Skeletal muscle satellite cell (primary cell): ENCODE measurements around the gene ATL1.
A peak's percentile ranks its signal among the peaks of the same experiment; 100 is the strongest.
"Not testable (repeated sequence)": the region's sequence is repeated elsewhere in the genome, so short reads cannot be mapped to it uniquely, and the experiment has no call there.

Source experiments
- H3K27me3 ChIP-seq: 2 replicates; pipeline ENCODE4 v1.7.0; 2013; ENCODE audit warnings: low read length; ENCODE audit not compliant: control insufficient read depth, insufficient read depth
- H3K36me3 ChIP-seq: 2 replicates; pipeline ENCODE4 v1.7.0; 2013; ENCODE audit warnings: mild to moderate bottlenecking, control low read depth, low read length; ENCODE audit not compliant: insufficient read depth
- H3K4me1 ChIP-seq: 2 replicates; pipeline ENCODE4 v1.7.0; 2013; ENCODE audit warnings: low read length; ENCODE audit not compliant: control insufficient read depth, insufficient read depth
- H3K4me2 ChIP-seq: 2 replicates; pipeline ENCODE4 v1.7.0; 2013; ENCODE audit warnings: mild to moderate bottlenecking, low read length
- H3K4me3 ChIP-seq: 2 replicates; pipeline ENCODE4 v1.7.0; 2013; ENCODE audit warnings: low read length
- H3K9ac ChIP-seq: 2 replicates; pipeline ENCODE4 v1.7.0; 2013; ENCODE audit warnings: mild to moderate bottlenecking, low read depth, low read length, moderate library complexity
- H3K9me3 ChIP-seq: replicated peaks from 2 replicates; pipeline ENCODE4 v1.7.0; 2013; ENCODE audit warnings: mild to moderate bottlenecking, control low read depth, low read length

The ATL1 gene

DNA sequence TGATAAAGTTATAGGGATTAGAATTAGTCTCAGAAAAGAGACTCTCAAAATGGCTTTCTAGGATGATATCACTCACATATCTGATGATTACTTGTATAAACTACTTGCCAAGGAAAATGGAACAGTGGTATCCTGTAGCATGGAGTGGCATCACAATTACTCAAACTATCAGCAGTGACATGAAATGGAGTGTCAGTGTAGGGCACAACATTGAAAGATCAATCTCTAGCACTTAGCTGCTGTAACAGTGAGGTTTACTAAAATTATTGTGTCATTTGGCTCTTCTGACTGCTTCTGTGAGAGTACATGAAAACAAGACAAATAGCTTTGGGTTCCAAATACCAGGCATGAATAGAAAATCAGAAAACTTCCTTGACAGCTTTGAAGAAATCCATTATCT, 20.9 kb upstream of the ATL1 start:
- H3K4me3 ChIP-seq = no peak overlapping the region
- H3K4me1 ChIP-seq = no peaks in the 10 kb centered on the region
- H3K9ac ChIP-seq = no peak overlapping the region
- H3K36me3 ChIP-seq = no peaks in the 10 kb centered on the region
- H3K9me3 ChIP-seq = no peaks in the 10 kb centered on the region
- H3K27me3 ChIP-seq = no peaks in the 10 kb centered on the region
- H3K4me2 ChIP-seq = no peak overlapping the region

DNA sequence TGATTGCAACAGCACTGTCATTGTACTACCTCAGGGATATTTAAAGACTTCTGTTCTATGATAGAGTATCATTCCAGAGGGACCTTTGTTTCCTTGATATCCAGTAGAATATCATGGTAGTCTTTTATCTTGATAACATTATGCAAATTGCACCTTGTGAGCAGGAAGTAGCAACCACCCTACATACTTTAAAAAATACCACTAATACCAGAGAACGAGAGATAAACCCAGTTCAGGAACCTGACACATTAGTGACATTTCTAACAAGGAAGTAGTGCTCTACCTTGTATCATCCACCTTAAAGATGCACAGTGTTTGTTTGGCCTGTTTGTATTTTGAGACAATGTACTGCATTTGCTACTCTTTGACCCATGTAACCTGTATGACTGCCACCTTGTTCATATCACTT, 18.8 kb upstream of the ATL1 start:
- H3K4me2 ChIP-seq = no peak overlapping the region
- H3K9me3 ChIP-seq = no peaks in the 10 kb centered on the region
- no peaks in the 10 kb centered on the region for H3K4me1 ChIP-seq
- no peaks in the 10 kb centered on the region for H3K36me3 ChIP-seq
- no peaks in the 10 kb centered on the region for H3K27me3 ChIP-seq
- H3K9ac ChIP-seq = no peak overlapping the region
- no peak overlapping the region for H3K4me3 ChIP-seq

DNA sequence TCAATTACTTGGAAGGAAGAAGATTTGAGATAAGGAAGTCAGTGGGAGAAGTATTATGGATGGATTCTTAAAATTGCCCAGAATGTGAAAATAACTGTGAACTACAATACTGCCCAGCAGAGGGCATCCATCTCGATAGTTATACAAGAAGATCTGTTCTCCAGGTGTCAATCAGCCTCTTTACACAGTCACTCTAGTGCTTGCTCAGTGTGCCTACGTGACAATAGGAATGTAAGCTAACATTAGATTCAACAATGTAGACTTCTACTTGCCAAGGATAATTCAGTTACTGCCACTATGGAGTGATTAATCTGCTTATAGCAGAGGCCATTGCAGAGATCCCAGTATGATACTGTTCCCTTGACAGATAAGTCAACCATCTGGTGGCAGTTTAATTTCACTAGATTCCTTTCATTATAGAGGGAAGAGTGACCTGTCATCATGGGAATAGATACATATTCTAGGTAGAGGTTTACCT, 17.0 kb upstream of the ATL1 start:
- no peaks in the 10 kb centered on the region for H3K27me3 ChIP-seq
- H3K36me3 ChIP-seq = no peaks in the 10 kb centered on the region
- H3K4me1 ChIP-seq = no peaks in the 10 kb centered on the region
- no peak overlapping the region for H3K9ac ChIP-seq
- no peaks in the 10 kb centered on the region for H3K9me3 ChIP-seq
- H3K4me2 ChIP-seq = no peak overlapping the region
- H3K4me3 ChIP-seq = no peak overlapping the region

DNA sequence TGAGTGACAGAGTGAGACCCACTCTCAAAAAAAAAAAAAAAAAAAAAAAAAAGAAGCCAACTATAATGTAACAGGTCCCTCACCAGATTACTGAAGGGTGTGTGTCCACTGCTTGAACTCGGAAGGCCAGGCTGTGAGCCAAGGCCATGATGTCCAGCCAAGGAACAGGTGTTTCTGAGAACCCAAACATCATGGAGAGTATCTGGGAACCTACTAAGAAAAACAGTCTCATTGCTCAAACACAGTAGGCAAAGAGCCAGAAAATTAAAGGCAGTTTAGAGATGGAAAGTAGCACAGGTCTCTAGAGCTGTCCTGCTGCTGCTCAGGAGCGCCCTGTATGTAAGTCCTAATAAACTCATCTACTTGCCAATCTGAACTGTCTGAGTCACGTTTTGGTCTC, 15.0 kb upstream of the ATL1 start:
- Histone ChIP-seq H3K9me3 (no peaks in the 10 kb centered on the region), H3K27me3 (no peaks in the 10 kb centered on the region), H3K4me2 (no peak overlapping the region), H3K36me3 (no peaks in the 10 kb centered on the region), H3K9ac (no peak overlapping the region), H3K4me3 (no peak overlapping the region), H3K4me1 (no peaks in the 10 kb centered on the region)

DNA sequence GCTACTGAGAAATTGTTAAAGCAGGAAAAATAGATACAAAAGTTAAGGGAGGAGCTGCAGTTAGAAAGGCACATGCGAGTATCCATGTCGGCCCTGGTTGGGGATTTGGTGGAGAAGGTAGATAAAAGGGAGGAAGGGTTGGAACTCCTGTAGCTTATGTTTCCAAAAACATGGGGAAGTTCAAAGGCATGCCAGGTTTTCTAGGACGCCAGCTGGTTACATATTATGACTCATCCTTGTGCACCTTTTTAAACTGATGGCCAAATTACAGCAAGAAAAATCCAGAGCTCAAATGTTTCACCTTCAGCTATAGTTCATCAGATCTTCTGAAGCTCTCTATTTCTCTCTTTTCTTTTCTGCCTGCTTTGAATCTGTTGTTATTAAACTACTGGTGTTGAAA, 14.3 kb upstream of the ATL1 start:
- Histone ChIP-seq H3K27me3 (no peaks in the 10 kb centered on the region), H3K4me3 (no peak overlapping the region), H3K9me3 (no peaks in the 10 kb centered on the region), H3K4me1 (no peaks in the 10 kb centered on the region), H3K4me2 (no peak overlapping the region), H3K9ac (no peak overlapping the region), H3K36me3 (no peaks in the 10 kb centered on the region)

DNA sequence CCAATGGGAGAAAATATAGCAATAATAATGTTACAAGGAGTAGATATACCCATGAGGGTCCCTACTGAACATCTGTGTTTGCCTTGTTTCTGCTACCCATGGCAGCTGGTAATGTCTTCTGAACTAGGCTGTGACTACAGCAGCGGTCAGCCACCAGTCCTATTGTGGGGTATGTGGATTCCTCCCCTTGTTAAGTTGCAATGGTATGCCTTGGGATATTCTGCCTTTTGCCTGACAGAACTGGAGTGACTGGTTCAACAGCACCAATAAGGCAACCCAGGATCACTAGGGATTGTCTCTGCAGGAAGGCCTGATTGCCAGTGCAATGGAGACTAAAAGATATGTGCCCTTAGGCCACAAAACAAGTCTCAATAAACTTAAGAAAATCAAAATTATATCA, 9.7 kb upstream of the ATL1 start:
- no peaks in the 10 kb centered on the region for H3K36me3 ChIP-seq
- no peak overlapping the region for H3K4me2 ChIP-seq
- no peak overlapping the region for H3K4me3 ChIP-seq
- H3K4me1 ChIP-seq = no peaks in the 10 kb centered on the region
- no peak overlapping the region for H3K9ac ChIP-seq
- no peaks in the 10 kb centered on the region for H3K9me3 ChIP-seq
- H3K27me3 ChIP-seq = peaks cover 11% of the 10 kb centered on the region

DNA sequence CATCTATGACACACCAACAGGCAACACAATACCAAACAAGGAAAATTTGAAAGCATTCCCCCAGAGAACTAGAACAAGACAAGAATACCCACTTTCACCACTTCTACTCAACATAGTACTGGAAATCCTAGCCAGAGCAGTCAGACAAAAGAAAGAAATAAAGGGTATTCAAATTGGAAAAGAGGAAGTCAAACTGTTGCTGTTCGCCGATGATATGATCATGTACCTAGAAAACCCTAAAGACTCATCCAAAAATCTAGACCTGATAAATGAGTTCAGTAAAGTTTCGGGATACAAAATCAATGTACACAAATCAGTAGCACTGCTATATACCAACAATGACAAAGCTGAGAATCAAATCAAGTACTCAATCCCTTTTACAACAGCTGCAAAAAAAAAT, 8.1 kb upstream of the ATL1 start:
- Histone ChIP-seq H3K4me1 (no peaks in the 10 kb centered on the region), H3K9ac (no peak overlapping the region), H3K4me2 (no peak overlapping the region), H3K4me3 (no peak overlapping the region), H3K9me3 (no peaks in the 10 kb centered on the region), H3K36me3 (no peaks in the 10 kb centered on the region), H3K27me3 (peaks cover 15% of the 10 kb centered on the region)

DNA sequence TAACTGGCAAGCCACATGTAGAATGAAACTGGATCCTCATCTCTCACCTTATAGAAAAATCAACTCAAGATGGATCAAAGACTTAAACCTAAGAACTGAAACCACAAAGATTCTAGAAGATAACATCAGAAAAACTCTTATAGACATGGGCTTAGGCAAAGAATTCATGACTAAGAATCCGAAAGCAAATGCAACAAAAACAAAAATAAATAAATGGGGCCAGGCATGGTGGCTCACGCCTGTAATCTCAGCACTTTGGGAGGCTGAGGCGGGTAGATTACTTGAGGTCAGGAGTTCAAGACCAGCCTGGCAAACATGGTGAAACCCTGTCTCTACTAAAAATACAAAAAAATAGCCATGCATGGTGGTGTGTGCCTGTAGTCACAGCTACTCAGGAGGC, 7.1 kb upstream of the ATL1 start:
- H3K9me3 ChIP-seq, H3K4me3 ChIP-seq, H3K4me2 ChIP-seq, H3K9ac ChIP-seq, H3K36me3 ChIP-seq, H3K4me1 ChIP-seq: not testable (repeated sequence)
- H3K27me3 ChIP-seq = peaks cover 18% of the 10 kb centered on the region

DNA sequence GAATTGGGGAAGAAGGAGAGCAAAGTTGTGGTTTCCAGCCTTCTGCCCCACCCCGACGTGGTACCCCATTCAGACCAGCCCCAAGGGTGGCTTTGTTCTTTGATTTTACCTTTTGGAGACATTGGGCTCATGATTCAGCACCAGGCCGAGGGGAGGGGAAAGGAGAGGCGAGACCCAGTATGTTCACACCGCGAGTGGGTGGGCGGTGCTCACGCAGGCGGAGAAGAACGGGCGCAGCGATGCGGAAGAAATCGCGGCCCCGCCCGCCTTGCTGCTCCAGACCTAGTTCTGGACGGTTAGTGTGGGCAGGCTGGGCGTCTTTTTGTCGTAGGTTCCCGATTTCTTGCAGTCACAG, 963 bp downstream of the ATL1 start:
- H3K4me3 ChIP-seq = peak overlapping the region; percentile 95
- H3K9ac ChIP-seq = peak overlapping the region; percentile 76
- H3K27me3 ChIP-seq = peaks cover 11% of the 10 kb centered on the region
- H3K9me3 ChIP-seq = no peaks in the 10 kb centered on the region
- peak overlapping the region; percentile 100 for H3K4me2 ChIP-seq
- peaks cover 8% of the 10 kb centered on the region for H3K4me1 ChIP-seq
- H3K36me3 ChIP-seq = no peaks in the 10 kb centered on the region

DNA sequence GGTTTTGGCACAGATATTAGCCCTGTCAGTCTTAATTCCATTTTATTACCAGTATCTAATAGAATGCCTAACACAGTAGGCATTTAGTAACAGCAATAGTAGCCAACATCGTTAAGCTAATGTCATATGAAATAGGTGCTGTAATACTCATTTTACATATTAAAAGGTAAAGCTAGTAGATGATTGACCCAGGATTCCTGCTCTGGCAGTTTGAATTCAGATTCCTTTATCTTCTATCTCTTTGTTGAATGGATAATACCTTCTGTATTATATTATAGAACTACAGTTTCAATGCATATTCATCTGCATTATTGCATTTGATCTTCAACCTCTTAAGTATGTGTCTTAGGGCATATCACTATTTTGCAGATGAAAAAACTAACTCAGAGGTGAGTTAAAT, 2.9 kb downstream of the ATL1 start:
- Histone ChIP-seq H3K9me3 (no peaks in the 10 kb centered on the region), H3K4me2 (no peak overlapping the region), H3K4me3 (no peak overlapping the region), H3K4me1 (peaks cover 8% of the 10 kb centered on the region), H3K9ac (no peak overlapping the region), H3K27me3 (peaks cover 4% of the 10 kb centered on the region), H3K36me3 (no peaks in the 10 kb centered on the region)

DNA sequence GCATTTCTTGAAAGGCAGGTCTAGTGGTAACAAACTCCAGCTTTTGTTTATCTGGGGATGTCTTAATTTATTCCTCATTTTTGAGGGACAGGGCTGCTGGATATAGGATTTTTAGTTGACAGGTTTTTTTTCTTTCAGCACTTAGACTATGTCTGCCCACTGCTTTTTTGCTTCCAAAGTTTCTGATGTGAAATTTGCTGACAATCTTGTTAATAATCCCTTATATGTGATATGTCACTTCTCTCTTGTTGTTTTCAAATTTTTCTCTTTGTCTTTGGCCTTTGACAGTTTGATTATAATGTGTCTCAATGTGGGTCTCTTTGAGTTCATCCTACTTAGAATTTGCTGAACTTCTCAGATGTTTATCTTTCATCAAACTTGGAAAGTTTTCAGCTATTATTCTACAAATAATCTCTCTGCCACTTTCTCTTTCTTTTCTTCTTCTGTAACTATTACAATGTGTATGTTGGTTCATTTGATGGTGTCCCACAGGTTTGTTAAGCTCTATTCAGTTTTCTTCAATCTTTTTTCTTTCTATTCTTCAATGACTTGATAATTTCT, 9.8 kb downstream of the ATL1 start:
- no peaks in the 10 kb centered on the region for H3K4me1 ChIP-seq
- H3K4me2 ChIP-seq = no peak overlapping the region
- H3K4me3 ChIP-seq = no peak overlapping the region
- no peaks in the 10 kb centered on the region for H3K27me3 ChIP-seq
- no peak overlapping the region for H3K9ac ChIP-seq
- no peaks in the 10 kb centered on the region for H3K36me3 ChIP-seq
- H3K9me3 ChIP-seq = peaks cover 14% of the 10 kb centered on the region

DNA sequence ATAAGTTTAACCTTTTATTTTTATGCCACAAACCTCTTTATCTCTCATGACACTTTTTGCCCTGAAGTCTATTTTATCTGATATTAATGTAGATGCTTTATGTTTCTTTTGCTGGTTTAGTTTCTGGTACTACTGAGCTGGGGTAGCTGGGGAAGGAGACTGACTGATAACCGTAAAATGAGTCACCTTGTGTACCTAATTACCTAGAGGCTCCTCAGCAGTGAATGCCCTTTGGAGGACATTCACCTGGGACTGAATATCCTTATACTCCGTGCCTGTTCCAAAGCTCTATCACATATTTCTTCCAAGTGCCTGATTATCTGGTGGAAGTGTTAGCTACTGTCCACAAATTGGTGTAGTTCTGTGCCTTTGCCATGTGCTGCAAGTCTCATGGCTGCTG, 13.9 kb downstream of the ATL1 start:
- Histone ChIP-seq H3K4me3 (no peak overlapping the region), H3K4me1 (no peaks in the 10 kb centered on the region), H3K36me3 (no peaks in the 10 kb centered on the region), H3K9ac (no peak overlapping the region), H3K9me3 (peaks cover 14% of the 10 kb centered on the region), H3K27me3 (no peaks in the 10 kb centered on the region), H3K4me2 (no peak overlapping the region)
